Testis (tissue), 2 donors: ENCODE measurements around the gene PAK6.

Experiments used
- CTCF ChIP-seq, 3 experiments: fragments of 450-650 bp in 2 of 3; fragments of 200-600 bp in 1 of 3; sonication (generic) in 1 of 3; IDR thresholded peaks; one replicate each; pipeline ENCODE4 v1.5.1; 2016 to 2019; ENCODE audit warnings: antibody characterized with exemption in 3 of 3, mild to moderate bottlenecking in 2 of 3, moderate library complexity in 1 of 3
- POLR2A ChIP-seq: fragments of 450-650 bp; IDR thresholded peaks from one replicate; pipeline ENCODE4 v1.6.1; 2017; ENCODE audit warnings: antibody characterized with exemption, mild to moderate bottlenecking, moderate library complexity

GRCh38 chr15:40325700-40326099 is 86.8 kb downstream of the PAK6 start:
- no peak for TF ChIP-seq POLR2A
- no peak for TF ChIP-seq CTCF (IDR thresholded peaks at IDR 0.05)
